CD4-positive, CD25-positive, alpha-beta regulatory T cell (primary cell): Measurements from ENCODE around the gene SAFB2. TPM values are rescaled to one million over a fixed set of nuclear protein-coding genes. Genes with fewer than 3 reads are reported as not detected.

Experiments
- ATAC-seq, 2 donors: fragments of 150-1000 bp; cut with Tn5 transposase; one replicate each; pipeline ENCODE4 v1.10.0; 2021; ENCODE audit warnings: low read depth in 2 of 2, moderate number of reproducible peaks in 2 of 2, moderate library complexity in 1 of 2
- DNase-seq, 3 donors: peaks; one replicate each; pipeline versions ENCODE4 v3.0.0 to v3.0.0-alpha.2; 2012 to 2022; ENCODE audit warnings: mixed read lengths in 1 of 3
- H3K27ac ChIP-seq: one replicate; pipeline ENCODE4 v1.7.0; 2013; ENCODE audit warnings: mild to moderate bottlenecking, low read length; ENCODE audit not compliant: insufficient read depth, poor library complexity, severe bottlenecking
- H3K27me3 ChIP-seq: one replicate; pipeline ENCODE4 v1.7.0; 2013; ENCODE audit warnings: low read length; ENCODE audit not compliant: control insufficient read depth, insufficient read depth
- H3K36me3 ChIP-seq: one replicate; pipeline ENCODE4 v1.7.0; 2013; ENCODE audit warnings: mild to moderate bottlenecking, low read length, moderate library complexity; ENCODE audit not compliant: control insufficient read depth, insufficient read depth
- H3K4me1 ChIP-seq: 2 replicates; pipeline ENCODE4 v1.7.0; 2013; ENCODE audit warnings: mild to moderate bottlenecking, low read length; ENCODE audit not compliant: insufficient read depth, control insufficient read depth, poor library complexity, severe bottlenecking
- H3K4me3 ChIP-seq: one replicate; pipeline ENCODE4 v1.7.0; 2013; ENCODE audit warnings: low read depth, mild to moderate bottlenecking, low read length, moderate library complexity
- H3K9me3 ChIP-seq, 2 experiments: 1 replicate in 1 of 2; 2 replicates in 1 of 2; pipeline ENCODE4 v1.7.0; 2013; ENCODE audit warnings: low read length in 2 of 2, mild to moderate bottlenecking in 1 of 2, moderate library complexity in 1 of 2; ENCODE audit not compliant: control insufficient read depth in 2 of 2
- H3K27ac Mint-ChIP-seq, 3 donors: one replicate each; pipeline ENCODE4 v1.8.0; 2020 to 2022; ENCODE audit warnings: mild to moderate bottlenecking in 3 of 3, mixed read lengths in 3 of 3, moderate library complexity in 2 of 3
- H3K27me3 Mint-ChIP-seq: one replicate; pipeline ENCODE4 v1.8.0; 2022; ENCODE audit warnings: mild to moderate bottlenecking, mixed read lengths
- H3K36me3 Mint-ChIP-seq: one replicate; pipeline ENCODE4 v1.8.0; 2020; ENCODE audit warnings: mixed read lengths
- H3K4me1 Mint-ChIP-seq, 4 donors: one replicate each; pipeline ENCODE4 v1.8.0; 2020 to 2022; ENCODE audit warnings: mixed read lengths in 4 of 4, mild to moderate bottlenecking in 1 of 4
- H3K4me3 Mint-ChIP-seq, 4 donors: one replicate each; pipeline ENCODE4 v1.8.0; 2020 to 2022; ENCODE audit warnings: mild to moderate bottlenecking in 4 of 4, mixed read lengths in 4 of 4, moderate library complexity in 3 of 4
- H3K9me3 Mint-ChIP-seq, 7 donors: one replicate each; pipeline ENCODE4 v1.8.0; 2020 to 2022; ENCODE audit warnings: mixed read lengths in 7 of 7, mild to moderate bottlenecking in 3 of 7, moderate library complexity in 2 of 7
- polyA plus RNA-seq, 4 donors: library from polyadenylated mRNA; unstranded; fragments of 300-500 nt; fragmentation: Illumina TruSeq; gene quantifications; one replicate each; pipeline ENCODE4 v1.2.3, GENCODE V29; 2021
- total RNA-seq: library from RNA; stranded (reverse); gene quantifications from one replicate; pipeline ENCODE4 v1.2.3, GENCODE V29; 2022

The SAFB2 gene
- total RNA-seq (271 TPM), polyA plus RNA-seq (10 to 100 TPM; 23.0 to 26.1 (median 23.3) TPM)

- H3K9me3 Mint-ChIP-seq: no peaks in the 10 kb centered on the region
- Histone ChIP-seq H3K4me1 (peaks cover 82% of the 10 kb centered on the region), H3K27me3 (no peaks in the 10 kb centered on the region), H3K4me3 (peak within 1 kb of the TSS; percentile 94), H3K27ac (peak within 1 kb of the TSS; percentile 96), H3K9me3 (no peaks in the 10 kb centered on the region), H3K36me3 (peaks cover 44% of the 10 kb centered on the region)
- H3K4me3 Mint-ChIP-seq: peak within 1 kb of the TSS; percentile 97 to 100 (median 100)
- peaks cover 51% of the 10 kb centered on the region for H3K36me3 Mint-ChIP-seq
- peak within 1 kb of the TSS; percentile 99 to 100 (median 100) for H3K27ac Mint-ChIP-seq
- H3K27me3 Mint-ChIP-seq: peaks cover 7% of the 10 kb centered on the region
- peak; percentile 85 to 90 for ATAC-seq
- DNase-seq: peak; percentile 99 to 100 (median 100)
- H3K4me1 Mint-ChIP-seq: peaks cover 10 to 77% (median 54%) of the 10 kb centered on the region in 4 donors
Measured at GRCh38 chr19:5622465-5623396, at the start of gene SAFB2, which contains the start of gene SAFB. Gene SAFB2 (minus strand): TSS chr19:5622776. CDS start chr19:5622715, 61 bp downstream. Gene SAFB (plus strand): TSS chr19:5623083. CDS start chr19:5623206, 123 bp downstream.

- Mint-ChIP-seq H3K27me3 (no peaks in the 10 kb centered on the region), H3K9me3 (peaks cover 0 to 1% (median 0%) of the 10 kb centered on the region in 7 donors), H3K4me1 (no peaks in the 10 kb centered on the region), H3K4me3 (peak overlapping the region in 1 of 4 donors; percentile 32), H3K36me3 (peaks cover 18% of the 10 kb centered on the region), H3K27ac (no peak overlapping the region)
- DNase-seq (no peak), ATAC-seq (no peak)
- H3K27me3 ChIP-seq: no peaks in the 10 kb centered on the region
- no peaks in the 10 kb centered on the region for H3K4me1 ChIP-seq
- peaks cover 34% of the 10 kb centered on the region for H3K36me3 ChIP-seq
- H3K27ac ChIP-seq: no peak overlapping the region
- no peak overlapping the region for H3K4me3 ChIP-seq
- H3K9me3 ChIP-seq: no peaks in the 10 kb centered on the region
Measured at GRCh38 chr19:5671600-5671999, 49.0 kb upstream of the SAFB2 start.

GRCh38 chr19:5669212-5669611 lies 46.6 kb upstream of the SAFB2 start:
- Histone ChIP-seq H3K27me3 (no peaks in the 10 kb centered on the region), H3K27ac (no peak overlapping the region), H3K4me1 (no peaks in the 10 kb centered on the region), H3K4me3 (no peak overlapping the region), H3K36me3 (peaks cover 58% of the 10 kb centered on the region), H3K9me3 (no peaks in the 10 kb centered on the region)
- peaks cover 30% of the 10 kb centered on the region for H3K36me3 Mint-ChIP-seq
- no peak overlapping the region for H3K27ac Mint-ChIP-seq
- no peaks in the 10 kb centered on the region for H3K27me3 Mint-ChIP-seq
- peaks cover 0 to 1% (median 0%) of the 10 kb centered on the region in 7 donors for H3K9me3 Mint-ChIP-seq
- no peak overlapping the region for H3K4me3 Mint-ChIP-seq
- DNase-seq (no peak), ATAC-seq (no peak)
- no peaks in the 10 kb centered on the region for H3K4me1 Mint-ChIP-seq

- no peak overlapping the region for H3K4me3 ChIP-seq
- DNase-seq (no peak), ATAC-seq (peak in 1 of 2 donors; percentile 3)
- Mint-ChIP-seq H3K4me1 (no peaks in the 10 kb centered on the region), H3K27ac (no peak overlapping the region), H3K4me3 (no peak overlapping the region), H3K9me3 (no peaks in the 10 kb centered on the region), H3K27me3 (no peaks in the 10 kb centered on the region), H3K36me3 (peaks cover 37% of the 10 kb centered on the region)
- no peaks in the 10 kb centered on the region for H3K27me3 ChIP-seq
- H3K27ac ChIP-seq: no peak overlapping the region
- no peaks in the 10 kb centered on the region for H3K9me3 ChIP-seq
- H3K36me3 ChIP-seq: peaks cover 72% of the 10 kb centered on the region
- H3K4me1 ChIP-seq: no peaks in the 10 kb centered on the region
Measured at GRCh38 chr19:5667751-5668271, 45.2 kb upstream of the SAFB2 start.

- no peak overlapping the region for H3K4me3 Mint-ChIP-seq
- peaks cover 37% of the 10 kb centered on the region for H3K36me3 Mint-ChIP-seq
- Histone ChIP-seq H3K27me3 (no peaks in the 10 kb centered on the region), H3K4me1 (no peaks in the 10 kb centered on the region), H3K27ac (no peak overlapping the region), H3K36me3 (peaks cover 78% of the 10 kb centered on the region), H3K9me3 (no peaks in the 10 kb centered on the region), H3K4me3 (no peak overlapping the region)
- H3K4me1 Mint-ChIP-seq: no peaks in the 10 kb centered on the region
- DNase-seq: no peak
- ATAC-seq: no peak
- no peaks in the 10 kb centered on the region for H3K27me3 Mint-ChIP-seq
- H3K9me3 Mint-ChIP-seq: no peaks in the 10 kb centered on the region
- H3K27ac Mint-ChIP-seq: no peak overlapping the region
Measured at GRCh38 chr19:5666921-5667610, 44.5 kb upstream of the SAFB2 start.

- DNase-seq (no peak), ATAC-seq (no peak)
- Histone ChIP-seq H3K36me3 (peaks cover 85% of the 10 kb centered on the region), H3K4me1 (no peaks in the 10 kb centered on the region), H3K27me3 (no peaks in the 10 kb centered on the region), H3K9me3 (no peaks in the 10 kb centered on the region), H3K4me3 (no peak overlapping the region), H3K27ac (no peak overlapping the region)
- no peak overlapping the region for H3K4me3 Mint-ChIP-seq
- H3K36me3 Mint-ChIP-seq: peaks cover 37% of the 10 kb centered on the region
- H3K27ac Mint-ChIP-seq: peak overlapping the region in 2 of 3 donors; percentile 9 to 81
- no peaks in the 10 kb centered on the region for H3K4me1 Mint-ChIP-seq
- no peaks in the 10 kb centered on the region for H3K9me3 Mint-ChIP-seq
- H3K27me3 Mint-ChIP-seq: no peaks in the 10 kb centered on the region
Measured at GRCh38 chr19:5665781-5666513, 43.4 kb upstream of the SAFB2 start.

- H3K36me3 Mint-ChIP-seq: peaks cover 37% of the 10 kb centered on the region
- no peak for ATAC-seq
Measured at GRCh38 chr19:5664515-5664914, 41.9 kb upstream of the SAFB2 start.

More at GRCh38 chr19:5664515-5664914, 41.9 kb upstream of the SAFB2 start:
- Histone ChIP-seq H3K27ac (no peak overlapping the region), H3K4me3 (no peak overlapping the region), H3K4me1 (no peaks in the 10 kb centered on the region), H3K27me3 (no peaks in the 10 kb centered on the region), H3K36me3 (peaks cover 95% of the 10 kb centered on the region), H3K9me3 (no peaks in the 10 kb centered on the region)
- Mint-ChIP-seq H3K4me1 (no peaks in the 10 kb centered on the region), H3K9me3 (no peaks in the 10 kb centered on the region), H3K4me3 (no peak overlapping the region), H3K27ac (no peak overlapping the region), H3K27me3 (no peaks in the 10 kb centered on the region)
- DNase-seq: no peak
